Activated naive CD8-positive, alpha-beta T cell treated with anti-CD3 and anti-CD28 coated beads, Interleukin-2, amount 50 U/mL, for 24 hours (primary cell): ENCODE results near the gene LTC4S.
"Not testable (repeated sequence)": the region's sequence is repeated elsewhere in the genome, so short reads cannot be mapped to it uniquely, and the experiment has no call there.

Experiments
- ATAC-seq: fragments of 150-1000 bp; cut with Tn5 transposase; one replicate; pipeline ENCODE4 v1.10.0; 2021
- DNase-seq: peaks from one replicate; pipeline ENCODE4 v3.0.0; 2021
- H3K27ac Mint-ChIP-seq: one replicate; pipeline ENCODE4 v1.8.0; 2021; ENCODE audit warnings: mild to moderate bottlenecking, mixed read lengths
- H3K27me3 Mint-ChIP-seq: one replicate; pipeline ENCODE4 v1.8.0; 2021; ENCODE audit warnings: mixed read lengths
- H3K36me3 Mint-ChIP-seq: one replicate; pipeline ENCODE4 v1.8.0; 2021; ENCODE audit warnings: low read depth, mixed read lengths
- H3K4me1 Mint-ChIP-seq: one replicate; pipeline ENCODE4 v1.8.0; 2021; ENCODE audit warnings: mixed read lengths
- H3K4me3 Mint-ChIP-seq: one replicate; pipeline ENCODE4 v1.8.0; 2021; ENCODE audit warnings: mild to moderate bottlenecking, moderate library complexity, mixed read lengths
- H3K9me3 Mint-ChIP-seq: one replicate; pipeline ENCODE4 v1.8.0; 2021; ENCODE audit warnings: mixed read lengths

LTC4S gene

GRCh38 chr5:179778591-179778990 lies 15.2 kb upstream of the LTC4S start:
- Mint-ChIP-seq H3K27ac (no peak overlapping the region), H3K4me3 (no peak overlapping the region), H3K27me3 (no peaks in the 10 kb centered on the region), H3K36me3 (peaks cover 8% of the 10 kb centered on the region), H3K4me1 (no peaks in the 10 kb centered on the region), H3K9me3 (no peaks in the 10 kb centered on the region)
- ATAC-seq (no peak), DNase-seq (no peak)

GRCh38 chr5:179779826-179780225 lies 14.0 kb upstream of the LTC4S start:
- no peak overlapping the region for H3K4me3 Mint-ChIP-seq
- H3K36me3 Mint-ChIP-seq = peaks cover 5% of the 10 kb centered on the region
- DNase-seq (no peak), ATAC-seq (no peak)
- no peaks in the 10 kb centered on the region for H3K4me1 Mint-ChIP-seq
- no peaks in the 10 kb centered on the region for H3K9me3 Mint-ChIP-seq
- H3K27ac Mint-ChIP-seq = no peak overlapping the region
- no peaks in the 10 kb centered on the region for H3K27me3 Mint-ChIP-seq

GRCh38 chr5:179780362-179780761 lies 13.4 kb upstream of the LTC4S start:
- Mint-ChIP-seq H3K36me3 (peaks cover 5% of the 10 kb centered on the region), H3K9me3 (no peaks in the 10 kb centered on the region), H3K4me1 (no peaks in the 10 kb centered on the region), H3K4me3 (no peak overlapping the region), H3K27me3 (no peaks in the 10 kb centered on the region), H3K27ac (no peak overlapping the region)
- DNase-seq (no peak), ATAC-seq (no peak)

GRCh38 chr5:179781846-179782245 lies 11.9 kb upstream of the LTC4S start:
- Mint-ChIP-seq H3K27ac (no peak overlapping the region), H3K4me1 (no peaks in the 10 kb centered on the region), H3K4me3 (no peak overlapping the region), H3K9me3 (no peaks in the 10 kb centered on the region), H3K36me3 (no peaks in the 10 kb centered on the region), H3K27me3 (no peaks in the 10 kb centered on the region)
- ATAC-seq (no peak), DNase-seq (no peak)

- Mint-ChIP-seq H3K4me3 (no peak overlapping the region), H3K27me3 (no peaks in the 10 kb centered on the region), H3K9me3 (no peaks in the 10 kb centered on the region), H3K4me1 (no peaks in the 10 kb centered on the region), H3K27ac (no peak overlapping the region), H3K36me3 (no peaks in the 10 kb centered on the region)
- no peak for DNase-seq
- ATAC-seq = no peak
Measured at GRCh38 chr5:179783128-179783527, 10.7 kb upstream of the LTC4S start.

- H3K9me3 Mint-ChIP-seq = no peaks in the 10 kb centered on the region
- ATAC-seq = no peak
- DNase-seq = no peak
- H3K4me1 Mint-ChIP-seq = no peaks in the 10 kb centered on the region
- H3K4me3 Mint-ChIP-seq = no peak overlapping the region
- H3K27ac Mint-ChIP-seq = no peak overlapping the region
- no peaks in the 10 kb centered on the region for H3K36me3 Mint-ChIP-seq
- no peaks in the 10 kb centered on the region for H3K27me3 Mint-ChIP-seq
Measured at GRCh38 chr5:179786861-179787260, 6.9 kb upstream of the LTC4S start.

- no peak for DNase-seq
- peaks cover 3% of the 10 kb centered on the region for H3K4me1 Mint-ChIP-seq
- H3K9me3 Mint-ChIP-seq = no peaks in the 10 kb centered on the region
- no peaks in the 10 kb centered on the region for H3K27me3 Mint-ChIP-seq
- H3K4me3 Mint-ChIP-seq = no peak overlapping the region
- ATAC-seq = no peak
- H3K36me3 Mint-ChIP-seq = no peaks in the 10 kb centered on the region
- H3K27ac Mint-ChIP-seq = no peak overlapping the region
Measured at GRCh38 chr5:179788193-179788854, 5.5 kb upstream of the LTC4S start.

GRCh38 chr5:179789278-179789677 lies 4.5 kb upstream of the LTC4S start:
- H3K4me3 Mint-ChIP-seq, H3K27me3 Mint-ChIP-seq, H3K27ac Mint-ChIP-seq, H3K36me3 Mint-ChIP-seq, H3K9me3 Mint-ChIP-seq, DNase-seq, ATAC-seq: not testable (repeated sequence)
- H3K4me1 Mint-ChIP-seq = peaks cover 13% of the 10 kb centered on the region

GRCh38 chr5:179791881-179792611 lies 1.7 kb upstream of the LTC4S start:
- ATAC-seq = no peak
- Mint-ChIP-seq H3K36me3 (peaks cover 2% of the 10 kb centered on the region), H3K9me3 (no peaks in the 10 kb centered on the region), H3K27me3 (no peaks in the 10 kb centered on the region), H3K27ac (no peak overlapping the region), H3K4me1 (peaks cover 30% of the 10 kb centered on the region), H3K4me3 (no peak overlapping the region)
- DNase-seq = no peak

GRCh38 chr5:179792612-179793467 lies 946 bp upstream of the LTC4S start:
- no peak overlapping the region for H3K4me3 Mint-ChIP-seq
- H3K36me3 Mint-ChIP-seq = peaks cover 2% of the 10 kb centered on the region
- peak overlapping the region; percentile 54 for H3K27ac Mint-ChIP-seq
- DNase-seq (no peak), ATAC-seq (no peak)
- H3K27me3 Mint-ChIP-seq = no peaks in the 10 kb centered on the region
- H3K4me1 Mint-ChIP-seq = peaks cover 31% of the 10 kb centered on the region
- H3K9me3 Mint-ChIP-seq = no peaks in the 10 kb centered on the region

GRCh38 chr5:179794171-179794570 lies 385 bp downstream of the LTC4S start:
- peaks cover 31% of the 10 kb centered on the region for H3K4me1 Mint-ChIP-seq
- DNase-seq (no peak), ATAC-seq (no peak)
- no peaks in the 10 kb centered on the region for H3K9me3 Mint-ChIP-seq
- no peak overlapping the region for H3K4me3 Mint-ChIP-seq
- no peaks in the 10 kb centered on the region for H3K27me3 Mint-ChIP-seq
- peaks cover 2% of the 10 kb centered on the region for H3K36me3 Mint-ChIP-seq
- H3K27ac Mint-ChIP-seq = no peak overlapping the region

- no peaks in the 10 kb centered on the region for H3K27me3 Mint-ChIP-seq
- no peak for DNase-seq
- H3K4me1 Mint-ChIP-seq = peaks cover 31% of the 10 kb centered on the region
- no peak overlapping the region for H3K4me3 Mint-ChIP-seq
- peaks cover 2% of the 10 kb centered on the region for H3K36me3 Mint-ChIP-seq
- ATAC-seq = no peak
- H3K9me3 Mint-ChIP-seq = no peaks in the 10 kb centered on the region
- H3K27ac Mint-ChIP-seq = no peak overlapping the region
Measured at GRCh38 chr5:179794575-179794974, 789 bp downstream of the LTC4S start.

GRCh38 chr5:179795049-179795862 lies 1.5 kb downstream of the LTC4S start:
- Mint-ChIP-seq H3K4me1 (peaks cover 31% of the 10 kb centered on the region), H3K4me3 (peak overlapping the region; percentile 40), H3K9me3 (no peaks in the 10 kb centered on the region), H3K36me3 (peaks cover 2% of the 10 kb centered on the region), H3K27me3 (no peaks in the 10 kb centered on the region), H3K27ac (no peak overlapping the region)
- ATAC-seq = no peak
- DNase-seq = no peak
